T47D (cell line): ENCODE measurements around the gene CLK1.
"Not testable (repeated sequence)": the region's sequence is repeated elsewhere in the genome, so short reads cannot be mapped to it uniquely, and the experiment has no call there.

Experiments
- DNase-seq, 2 experiments: peaks; one replicate each; pipeline versions ENCODE4 v3.0.0 to v3.0.0-alpha.2; 2011 to 2012; ENCODE audit warnings: low read depth in 1 of 2, low spot score in 1 of 2
- JUND ChIP-seq: IDR thresholded peaks from 2 replicates; pipeline ENCODE4 v1.6.1; 2012; ENCODE audit warnings: low read depth
- in situ Hi-C: cut with HindIII; loops from 2 replicates; pipeline ENCODE4 v1.10.0; 2016; ENCODE audit warnings: low sequenced_read_pairs, low pct_unique_long_range_greater_than_20kb

CLK1 gene

DNA sequence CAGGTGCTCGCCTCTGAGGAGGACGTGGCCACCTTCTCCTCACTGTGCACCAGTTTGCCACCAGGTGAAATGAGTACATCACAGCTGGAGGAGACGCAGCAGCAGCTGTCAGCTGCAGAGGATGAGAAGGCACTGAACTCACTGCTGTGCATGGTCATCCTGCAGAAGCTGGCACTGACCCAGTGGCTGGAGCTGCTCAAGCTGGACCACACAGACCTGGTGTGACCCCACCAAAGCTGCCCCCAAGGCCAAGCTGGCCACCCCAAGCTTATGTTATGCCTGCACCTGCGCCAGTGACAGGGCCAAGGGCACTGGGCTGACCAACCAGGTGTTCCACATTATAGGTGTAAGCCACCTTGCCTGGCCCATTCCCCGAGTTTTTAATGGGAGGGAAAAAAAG, 19.3 kb downstream of the CLK1 start:
- TF ChIP-seq JUND: no peak
- in situ Hi-C loops: no loop called here
- DNase-seq: no peak

- in situ Hi-C loops: no loop called here
- TF ChIP-seq JUND: no peak
- DNase-seq: no peak
These were observed 20.2 kb downstream of the CLK1 start for GRCh38 chr2:200843993-200844948.

GRCh38 chr2:200839513-200839912, 24.9 kb downstream of the CLK1 start:
- in situ Hi-C loops: no loop called here

DNA sequence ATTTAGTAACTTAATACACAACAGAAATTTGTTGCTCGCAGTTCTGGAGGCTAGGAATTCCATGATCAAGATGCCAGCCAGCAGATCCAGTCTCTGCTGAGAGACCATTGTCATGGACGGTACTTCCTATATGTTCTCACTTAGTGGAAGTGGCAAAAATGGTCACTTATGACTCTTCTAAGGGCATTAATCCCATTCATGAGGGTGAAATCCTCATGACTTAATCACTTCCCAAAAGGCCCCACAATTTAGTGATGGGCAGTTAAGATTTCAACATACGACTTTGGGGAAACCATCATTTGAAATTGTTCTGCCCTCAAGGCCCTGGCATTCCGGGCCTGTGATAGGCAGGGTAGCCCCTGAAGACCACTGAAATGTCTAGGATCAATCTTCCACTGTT, 29.8 kb downstream of the CLK1 start:
- no peak for TF ChIP-seq JUND
- no peak for DNase-seq
- in situ Hi-C loops: no loop called here

More at GRCh38 chr2:200839513-200839912, 24.9 kb downstream of the CLK1 start:
- no peak for TF ChIP-seq JUND
- no peak for DNase-seq

DNA sequence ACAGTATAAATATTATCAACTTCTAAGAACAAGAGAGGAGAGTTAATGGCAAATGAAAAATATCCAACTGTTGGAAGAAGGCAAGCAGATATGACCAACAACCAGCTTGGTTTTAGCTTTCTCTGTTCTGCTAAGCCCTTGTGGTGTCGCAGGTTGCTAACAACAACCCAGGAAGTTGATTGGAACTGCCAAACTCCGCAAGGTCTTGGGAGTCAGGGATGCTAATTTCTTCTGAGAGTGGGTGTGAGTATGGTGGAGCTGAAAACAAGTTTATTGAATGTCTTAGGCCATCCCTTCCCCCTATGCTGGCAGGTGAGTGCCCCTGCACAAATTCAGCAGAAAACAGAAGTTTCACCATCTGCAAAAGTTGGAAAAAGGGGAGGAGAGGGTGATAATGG, 35.2 kb downstream of the CLK1 start:
- no peak for DNase-seq
- in situ Hi-C loops: no loop called here
- TF ChIP-seq JUND: no peak

DNA sequence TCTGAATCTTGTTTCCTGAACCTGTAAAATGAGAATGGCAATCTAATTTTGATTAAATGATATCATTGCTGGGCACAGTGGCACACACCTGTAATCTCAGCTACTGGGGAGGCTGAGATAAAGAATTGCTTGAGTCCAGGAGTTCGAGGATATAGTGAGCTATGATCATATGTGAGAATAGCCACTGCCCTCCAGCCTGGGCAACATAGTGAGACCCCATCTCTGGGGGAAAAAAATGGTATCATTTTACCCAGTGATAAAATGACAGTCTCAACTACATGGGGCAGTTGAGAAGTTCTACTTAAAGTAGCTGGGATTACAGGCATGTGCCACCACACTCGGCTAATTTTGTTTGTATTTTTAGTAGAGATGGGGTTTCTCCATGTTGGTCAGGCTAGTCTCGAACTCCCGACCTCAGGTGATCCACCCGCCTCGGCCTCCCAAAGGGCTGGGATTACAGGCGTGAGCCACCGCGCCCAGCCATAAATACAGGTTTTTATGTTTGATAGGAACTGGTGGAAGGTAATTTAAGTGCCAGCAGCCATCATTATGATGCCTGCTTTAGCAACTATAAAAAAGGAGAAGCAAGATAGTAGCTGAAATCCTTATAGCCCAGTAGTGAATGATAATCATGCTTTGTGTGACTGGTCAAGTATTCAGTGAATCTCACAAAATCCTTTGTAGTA, 35.7 kb downstream of the CLK1 start:
- no peak for TF ChIP-seq JUND
- DNase-seq: no peak

GRCh38 chr2:200828104-200828503, 36.4 kb downstream of the CLK1 start:
- no peak for DNase-seq
- no peak for TF ChIP-seq JUND
- in situ Hi-C loops: no loop called here

More for the DNA sequence above, 35.7 kb downstream of the CLK1 start:
- in situ Hi-C loops: no loop called here

GRCh38 chr2:200821686-200822245, 42.7 kb downstream of the CLK1 start:
- in situ Hi-C loops: no loop called here
- no peak for TF ChIP-seq JUND
- DNase-seq: no peak

- DNase-seq: no peak
- no peak for TF ChIP-seq JUND
- in situ Hi-C loops: no loop called here
These were observed 43.8 kb downstream of the CLK1 start for GRCh38 chr2:200820573-200821234.

DNA sequence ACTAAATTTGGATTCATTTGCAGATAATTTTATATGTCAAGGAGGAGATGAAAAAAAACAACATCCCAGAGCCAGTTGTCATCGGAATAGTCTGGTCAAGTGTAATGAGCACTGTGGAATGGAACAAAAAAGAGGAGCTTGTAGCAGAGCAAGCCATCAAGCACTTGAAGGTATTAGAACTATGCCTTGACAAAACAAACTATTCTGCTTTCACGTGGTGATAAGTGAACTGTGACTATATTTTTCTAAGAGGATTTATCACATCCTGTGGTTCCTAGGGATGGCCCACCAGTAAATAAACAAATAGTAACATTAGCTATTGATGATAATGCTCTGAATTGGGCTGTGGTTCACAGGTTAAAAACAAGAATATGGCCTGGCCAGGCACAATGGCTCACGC, 45.7 kb downstream of the CLK1 start:
- in situ Hi-C loops, DNase-seq: not testable (repeated sequence)

DNA sequence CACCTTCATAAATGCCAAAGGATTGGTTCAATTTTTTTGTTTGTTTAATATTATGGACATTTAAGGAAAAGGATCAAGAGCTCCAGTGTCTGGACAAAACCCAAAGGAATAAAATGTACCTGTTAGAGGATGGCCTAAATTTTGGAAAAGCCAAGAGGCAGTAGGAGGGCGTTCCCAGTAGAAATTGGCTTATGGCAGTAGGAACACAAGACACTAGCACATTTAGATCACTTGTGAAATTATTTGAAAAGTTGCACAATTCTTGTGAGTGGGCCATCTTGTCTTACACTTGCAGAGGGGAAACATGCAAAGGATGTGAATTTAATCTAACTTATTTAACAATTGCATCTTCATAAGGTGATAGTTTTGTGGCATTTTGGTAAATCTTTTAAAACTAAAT, 49.5 kb downstream of the CLK1 start:
- in situ Hi-C loops: no loop called here
- no peak for TF ChIP-seq JUND
- no peak for DNase-seq

DNA sequence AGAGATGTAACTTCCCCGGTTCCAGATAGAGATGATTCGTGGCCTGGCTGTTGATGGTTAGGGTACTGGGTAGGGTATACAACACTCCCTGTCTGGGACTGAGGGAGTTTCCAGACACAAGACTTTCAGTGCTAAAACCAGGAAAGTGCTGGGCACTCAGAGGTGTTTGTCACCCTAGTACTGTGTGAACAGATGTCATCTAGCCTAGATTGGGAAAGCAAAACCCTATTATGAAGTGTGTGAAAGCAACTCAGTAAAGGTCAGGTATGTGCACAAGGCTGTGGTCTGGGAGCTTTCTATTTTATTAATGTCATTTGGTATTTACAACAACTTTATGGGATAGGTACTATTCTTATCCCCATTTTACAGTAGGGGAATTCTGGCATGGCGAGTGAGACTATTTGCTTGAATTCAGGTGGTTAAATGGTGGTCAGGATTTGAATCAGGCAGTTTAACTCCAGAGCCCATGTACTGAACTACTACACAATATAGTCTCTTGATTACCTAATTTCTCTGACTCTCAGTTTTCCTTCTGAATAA, 50.1 kb downstream of the CLK1 start:
- TF ChIP-seq JUND: no peak
- DNase-seq: no peak
- in situ Hi-C loops: no loop called here
